Measurements from ENCODE around the gene XRCC3. TPM values are rescaled to one million over a fixed set of nuclear protein-coding genes. Genes with fewer than 3 reads are reported as not detected.

XRCC3 gene
- total RNA-seq, 4 donors from 2014 or later = 11.6 to 42.9 (median 16.2) TPM

DNA sequence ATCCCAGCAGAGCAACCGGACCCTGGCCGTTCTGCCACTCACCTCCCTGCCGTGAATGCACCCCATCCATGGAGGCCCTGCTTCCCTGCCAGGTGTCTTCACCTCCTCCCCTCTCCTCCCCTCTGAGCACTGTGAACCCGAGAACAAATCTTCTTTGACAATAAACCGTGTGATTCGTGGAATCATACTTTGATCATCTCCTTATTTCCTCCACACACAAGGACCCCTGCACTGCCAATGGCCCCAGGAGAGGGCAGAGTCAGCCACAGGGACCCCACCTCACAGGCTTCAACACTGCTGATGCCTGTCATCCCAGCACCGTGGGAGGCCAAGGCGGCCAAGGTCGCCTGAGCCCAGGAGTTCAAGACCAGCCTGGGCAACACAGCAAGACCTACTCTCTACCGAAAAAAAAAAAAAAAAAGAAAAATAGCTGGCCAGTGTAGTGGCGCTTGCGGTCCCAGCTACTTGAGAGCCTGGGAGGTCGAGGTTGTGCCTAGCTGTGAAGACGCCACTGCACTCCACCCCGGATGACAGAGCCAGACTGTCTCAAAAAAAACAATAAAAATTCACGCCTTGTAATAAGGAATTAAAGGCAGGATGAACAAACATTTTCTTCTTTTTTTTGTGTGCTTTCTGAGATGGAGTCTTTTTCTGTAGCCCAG lies 1.1 kb downstream of the XRCC3 start:
- H3K4me1 ChIP-seq = peaks cover 4 to 76% (median 11%) of the 10 kb centered on the region in 4 donors
- DNase-seq = no peak
- H3K36me3 ChIP-seq = no peaks in the 10 kb centered on the region
- TF ChIP-seq, protein P1, sequence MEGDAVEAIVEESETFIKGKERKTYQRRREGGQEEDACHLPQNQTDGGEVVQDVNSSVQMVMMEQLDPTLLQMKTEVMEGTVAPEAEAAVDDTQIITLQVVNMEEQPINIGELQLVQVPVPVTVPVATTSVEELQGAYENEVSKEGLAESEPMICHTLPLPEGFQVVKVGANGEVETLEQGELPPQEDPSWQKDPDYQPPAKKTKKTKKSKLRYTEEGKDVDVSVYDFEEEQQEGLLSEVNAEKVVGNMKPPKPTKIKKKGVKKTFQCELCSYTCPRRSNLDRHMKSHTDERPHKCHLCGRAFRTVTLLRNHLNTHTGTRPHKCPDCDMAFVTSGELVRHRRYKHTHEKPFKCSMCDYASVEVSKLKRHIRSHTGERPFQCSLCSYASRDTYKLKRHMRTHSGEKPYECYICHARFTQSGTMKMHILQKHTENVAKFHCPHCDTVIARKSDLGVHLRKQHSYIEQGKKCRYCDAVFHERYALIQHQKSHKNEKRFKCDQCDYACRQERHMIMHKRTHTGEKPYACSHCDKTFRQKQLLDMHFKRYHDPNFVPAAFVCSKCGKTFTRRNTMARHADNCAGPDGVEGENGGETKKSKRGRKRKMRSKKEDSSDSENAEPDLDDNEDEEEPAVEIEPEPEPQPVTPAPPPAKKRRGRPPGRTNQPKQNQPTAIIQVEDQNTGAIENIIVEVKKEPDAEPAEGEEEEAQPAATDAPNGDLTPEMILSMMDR (IDR thresholded peaks at IDR 0.05) = no peak
- no peak for TF ChIP-seq POLR2A (IDR thresholded peaks at IDR 0.05)
- H3K27ac ChIP-seq = no peak overlapping the region
- no peaks in the 10 kb centered on the region for H3K27me3 ChIP-seq
- H3K4me3 ChIP-seq = peak overlapping the region in 2 of 4 donors; percentile 89 to 91
- H3K9me3 ChIP-seq = no peaks in the 10 kb centered on the region

DNA sequence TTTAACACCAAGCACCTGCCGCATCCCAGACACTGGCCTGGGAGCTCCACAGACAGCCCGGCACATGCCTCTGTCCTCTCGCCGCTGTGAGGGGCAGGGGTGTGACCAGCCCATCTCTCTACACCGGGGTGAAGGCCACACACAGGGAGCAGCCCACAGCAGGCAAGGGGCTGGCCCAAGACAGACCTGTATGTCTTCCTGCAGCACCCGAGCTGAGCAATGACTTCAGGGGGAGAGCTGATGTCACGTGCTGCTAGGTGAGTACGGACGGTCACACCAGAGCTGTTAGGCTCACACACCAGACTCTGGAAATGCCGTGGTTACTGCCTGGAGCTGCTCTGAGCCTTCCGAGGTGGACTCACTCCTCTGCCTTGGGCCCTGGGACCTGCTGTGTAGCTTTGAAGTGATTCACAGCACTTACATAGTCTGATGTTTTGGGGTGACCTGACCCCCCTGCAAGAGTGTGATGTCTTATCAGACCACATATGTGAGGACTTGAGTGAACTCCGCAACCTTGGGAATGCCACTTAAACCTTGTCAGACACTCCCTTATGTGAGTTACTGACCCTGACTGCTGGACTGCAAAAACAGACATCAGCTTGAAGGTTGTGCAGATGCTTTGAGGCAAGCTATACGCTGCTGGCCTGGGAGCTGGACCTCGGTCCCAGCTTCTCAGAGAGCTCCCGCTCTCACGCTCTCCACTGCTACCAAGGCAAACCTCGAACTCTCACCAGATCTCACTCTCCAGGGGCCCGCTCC lies 1.8 kb downstream of the XRCC3 start:
- H3K4me3 ChIP-seq = no peak overlapping the region
- H3K27me3 ChIP-seq = no peaks in the 10 kb centered on the region
- no peaks in the 10 kb centered on the region for H3K36me3 ChIP-seq
- no peak for DNase-seq
- H3K9me3 ChIP-seq = no peaks in the 10 kb centered on the region
- H3K27ac ChIP-seq = no peak overlapping the region
- peaks cover 4 to 70% (median 11%) of the 10 kb centered on the region in 4 donors for H3K4me1 ChIP-seq
- TF ChIP-seq POLR2A (IDR thresholded peaks at IDR 0.05) = no peak
- TF ChIP-seq, protein P1 (IDR thresholded peaks at IDR 0.05) = no peak

DNA sequence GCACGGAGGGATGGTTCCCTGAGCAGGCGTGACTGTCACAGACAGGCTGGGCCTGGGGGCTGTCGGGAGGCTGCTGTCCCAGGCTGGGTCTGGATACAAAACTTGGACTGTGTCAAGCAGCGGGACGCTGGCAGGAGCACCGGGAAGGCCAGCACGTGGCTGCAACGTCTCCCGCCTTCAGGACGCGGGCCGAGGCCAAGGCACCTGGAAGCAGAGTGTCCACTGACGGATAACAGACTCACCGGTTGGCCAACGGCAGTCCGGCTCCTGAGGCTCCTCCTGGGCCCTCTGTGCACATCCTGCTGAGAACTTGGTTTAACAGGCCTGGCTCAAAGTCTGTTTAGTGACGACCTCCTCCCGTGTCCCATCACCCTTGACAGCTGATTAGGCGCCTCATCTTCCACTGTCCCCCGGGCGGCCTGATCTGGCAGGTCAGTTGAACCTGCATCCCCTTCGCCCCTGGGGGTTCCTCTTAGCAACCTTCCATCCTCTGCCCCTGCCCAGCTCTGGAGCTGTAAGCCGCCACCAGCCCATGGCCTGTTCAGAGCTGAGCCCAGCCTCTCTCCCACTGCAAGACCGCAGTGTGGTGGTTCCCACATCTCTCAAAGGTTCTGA lies 2.5 kb downstream of the XRCC3 start:
- Histone ChIP-seq H3K27ac (peak overlapping the region in 3 of 4 donors; percentile 25 to 77 (median 75)), H3K36me3 (no peaks in the 10 kb centered on the region), H3K4me3 (no peak overlapping the region), H3K27me3 (no peaks in the 10 kb centered on the region), H3K4me1 (peaks cover 4 to 63% (median 11%) of the 10 kb centered on the region in 4 donors), H3K9me3 (no peaks in the 10 kb centered on the region)
- DNase-seq = no peak
- no peak for TF ChIP-seq POLR2A (IDR thresholded peaks at IDR 0.05)
- TF ChIP-seq, protein P1 (IDR thresholded peaks at IDR 0.05) = no peak

DNA sequence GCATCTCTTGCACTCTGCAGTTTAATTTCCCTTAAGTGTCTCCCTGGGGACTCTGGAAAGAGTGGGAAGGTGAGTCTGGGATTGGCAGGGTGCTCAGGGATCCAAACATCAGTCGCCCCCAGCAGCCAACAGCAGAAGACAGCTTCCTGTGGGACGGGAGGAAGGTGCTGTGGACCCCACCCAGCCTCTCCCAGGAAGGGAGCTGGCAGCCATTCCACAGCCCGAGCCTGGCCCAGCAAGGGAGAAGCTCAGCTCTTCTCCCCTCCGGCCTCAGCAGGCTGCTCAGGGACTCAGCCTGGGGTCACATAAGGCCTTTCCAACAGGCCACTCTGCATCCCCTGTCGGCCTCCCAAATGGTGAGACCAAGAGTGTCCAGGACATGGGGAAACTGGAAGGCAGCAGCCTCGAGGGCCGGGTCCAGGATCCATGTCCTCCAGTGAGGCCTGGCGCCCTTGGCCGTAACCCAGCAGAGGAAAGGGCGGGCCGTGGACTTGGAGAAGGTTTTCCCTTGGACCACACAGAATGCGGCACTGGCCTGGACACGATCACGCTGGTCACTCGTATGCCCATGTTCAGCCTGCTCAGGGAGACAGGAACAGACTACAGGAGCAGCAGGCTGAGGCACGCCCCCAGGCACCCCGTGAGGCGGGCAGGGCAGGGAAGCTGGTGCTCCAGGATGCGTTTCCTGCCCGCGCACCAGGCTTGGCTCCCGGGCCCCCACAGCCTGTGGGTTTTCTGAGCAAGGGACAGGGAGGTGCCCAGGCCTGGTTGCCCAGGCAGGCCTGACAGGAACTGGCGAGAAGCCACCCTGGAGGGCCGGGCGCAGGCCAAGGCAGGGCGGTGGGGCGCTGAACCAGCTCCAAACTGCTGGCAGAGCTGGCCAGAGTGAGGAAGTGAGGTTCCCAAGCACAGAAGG lies 3.5 kb downstream of the XRCC3 start:
- TF ChIP-seq, protein P1 (IDR thresholded peaks at IDR 0.05) = no peak
- H3K9me3 ChIP-seq = no peaks in the 10 kb centered on the region
- H3K4me1 ChIP-seq = peaks cover 4 to 54% (median 11%) of the 10 kb centered on the region in 4 donors
- no peaks in the 10 kb centered on the region for H3K27me3 ChIP-seq
- peak overlapping the region; percentile 5 to 77 (median 50) for H3K27ac ChIP-seq
- no peaks in the 10 kb centered on the region for H3K36me3 ChIP-seq
- DNase-seq = peak in 1 of 3 donors; percentile 80
- no peak overlapping the region for H3K4me3 ChIP-seq

DNA sequence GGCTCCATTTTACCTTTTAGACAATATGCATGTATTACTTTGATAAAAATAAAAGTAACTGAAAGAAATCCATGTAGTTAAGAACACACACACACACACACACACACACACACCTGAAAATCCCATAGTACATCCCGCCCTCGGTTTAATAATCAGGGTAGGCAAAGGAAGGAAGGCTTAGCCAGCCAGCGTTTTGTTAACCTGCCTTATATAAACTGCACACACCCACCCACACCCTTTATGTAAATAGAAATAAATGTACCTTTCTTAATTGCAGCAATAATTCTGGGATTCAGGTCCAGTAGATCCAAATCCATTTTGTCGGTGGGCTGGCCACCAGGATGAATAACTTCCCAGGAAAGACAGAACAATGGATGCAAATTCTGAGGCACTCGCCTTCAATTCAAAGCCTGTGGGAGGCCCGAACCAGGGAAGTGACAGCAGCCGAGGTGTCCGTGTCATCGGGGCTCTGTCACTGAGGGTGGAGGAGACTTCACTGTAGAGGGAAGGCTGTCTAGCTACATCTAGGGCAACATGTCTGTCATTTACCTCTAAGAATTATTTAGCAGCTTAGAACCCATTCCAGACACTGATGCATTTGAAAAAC lies 4.4 kb downstream of the XRCC3 start:
- H3K36me3 ChIP-seq = peaks cover 0 to 2% (median 0%) of the 10 kb centered on the region in 3 donors
- H3K27me3 ChIP-seq = no peaks in the 10 kb centered on the region
- DNase-seq = no peak
- no peak overlapping the region for H3K4me3 ChIP-seq
- H3K27ac ChIP-seq = peak overlapping the region; percentile 5 to 77 (median 50)
- H3K9me3 ChIP-seq = no peaks in the 10 kb centered on the region
- no peak for TF ChIP-seq POLR2A (IDR thresholded peaks at IDR 0.05)
- TF ChIP-seq, protein P1 (IDR thresholded peaks at IDR 0.05) = no peak
- peaks cover 4 to 49% (median 9%) of the 10 kb centered on the region in 4 donors for H3K4me1 ChIP-seq
